ENCODE measurements around the gene EXOSC9.

GRCh38 chr4:121829511-121829910 lies 28.4 kb downstream of the EXOSC9 start:
- TF ChIP-seq CTCF (conservative IDR thresholded peaks at IDR 0.05) (no peak), ZFX (IDR thresholded peaks at IDR 0.05) (no peak)
